Epithelial cell of esophagus (primary cell): ENCODE measurements around the gene APBB1IP.

ENCODE experiments used
- DNase-seq: peaks from one replicate; pipeline ENCODE4 v3.0.0; 2010; ENCODE audit warnings: low read depth
- H3K4me3 ChIP-seq: 2 replicates; pipeline ENCODE4 v1.5.1; 2011; ENCODE audit warnings: mild to moderate bottlenecking, low read length, control low read depth
- CTCF ChIP-seq: IDR thresholded peaks from 2 replicates; pipeline ENCODE4 v1.5.1; 2011; ENCODE audit warnings: low read depth, mild to moderate bottlenecking, low read length, control low read depth, inconsistent platforms; ENCODE audit not compliant: insufficient read depth; ENCODE audit errors: missing control alignments

Gene APBB1IP

GRCh38 chr10:26432938-26433337 is 5.2 kb upstream of the APBB1IP start:
- DNase-seq = no peak
- no peak for TF ChIP-seq CTCF
- no peak overlapping the region for H3K4me3 ChIP-seq

GRCh38 chr10:26435852-26436251 is 2.3 kb upstream of the APBB1IP start:
- TF ChIP-seq CTCF = no peak
- DNase-seq = no peak
- no peak overlapping the region for H3K4me3 ChIP-seq

- no peak for DNase-seq
- TF ChIP-seq CTCF = no peak
- no peak overlapping the region for H3K4me3 ChIP-seq
Measured at GRCh38 chr10:26436848-26437247, 1.3 kb upstream of the APBB1IP start.

- TF ChIP-seq CTCF = no peak
- no peak for DNase-seq
- H3K4me3 ChIP-seq = no peak overlapping the region
Measured at GRCh38 chr10:26438534-26439341, 597 bp downstream of the APBB1IP start.

- H3K4me3 ChIP-seq = no peak overlapping the region
- DNase-seq = no peak
- TF ChIP-seq CTCF = no peak
Measured at GRCh38 chr10:26439406-26440087, 1.4 kb downstream of the APBB1IP start.

GRCh38 chr10:26440088-26440470 is 1.9 kb downstream of the APBB1IP start:
- no peak overlapping the region for H3K4me3 ChIP-seq
- DNase-seq = no peak
- TF ChIP-seq CTCF = no peak
